GM12892 (cell line): Measurements from ENCODE around the gene FAM163B.

ENCODE experiments used
- POLR2A ChIP-seq: IDR thresholded peaks from 2 replicates; pipeline ENCODE4 v1.6.1; 2011; ENCODE audit warnings: low read depth, low read length, control low read depth
- POLR2AphosphoS5 ChIP-seq: IDR thresholded peaks from 2 replicates; pipeline ENCODE4 v1.6.1; 2011; ENCODE audit warnings: low read depth, low read length, control low read depth

DNA sequence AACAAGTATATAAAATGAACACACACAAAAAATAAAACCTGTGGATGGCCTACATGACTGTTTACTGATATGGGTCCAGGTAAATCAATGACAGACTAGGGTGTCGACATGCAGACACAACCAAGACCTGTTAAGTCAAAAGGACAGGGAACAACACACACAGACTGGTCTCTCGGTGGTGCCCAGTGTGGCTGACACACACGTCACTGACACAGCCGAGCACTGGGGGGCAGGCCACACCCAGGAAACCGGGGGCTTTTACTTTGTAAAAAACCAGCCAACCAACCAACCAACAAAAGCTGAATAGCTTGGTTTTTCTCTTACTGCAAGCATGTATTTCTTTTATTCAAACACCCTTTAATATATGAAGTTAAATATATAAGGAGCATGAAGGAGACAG, 5.0 kb downstream of the FAM163B start:
- no peak for TF ChIP-seq POLR2A
- no peak for TF ChIP-seq POLR2AphosphoS5
